ENCODE results near the gene NRP2. TPM values are rescaled to one million over a fixed set of nuclear protein-coding genes. Genes with fewer than 3 reads are reported as not detected.

NRP2 gene
- total RNA-seq, 1 experiment from 2014 or later = 69.1 TPM

GRCh38 chr2:205803500-205803899, 121.2 kb downstream of the NRP2 start:
- in situ Hi-C loops (cut with HindIII; ENCODE audit: low pct_unique_long_range_greater_than_20kb, low sequenced_read_pairs) = no loop called here
- DNase-seq (ENCODE audit: low read depth) = no peak

- in situ Hi-C loops (cut with HindIII; ENCODE audit: low pct_unique_long_range_greater_than_20kb, low sequenced_read_pairs) = no loop called here
- no peak for DNase-seq (ENCODE audit: low read depth)
Observed at GRCh38 chr2:205805136-205805535, 122.8 kb downstream of the NRP2 start.

GRCh38 chr2:205806143-205806905, 124.0 kb downstream of the NRP2 start:
- in situ Hi-C loops (cut with HindIII; ENCODE audit: low pct_unique_long_range_greater_than_20kb, low sequenced_read_pairs) = no loop called here
- peak; percentile 46 for DNase-seq (ENCODE audit: low read depth)

GRCh38 chr2:205807229-205807628, 124.9 kb downstream of the NRP2 start:
- in situ Hi-C loops (cut with HindIII; ENCODE audit: low pct_unique_long_range_greater_than_20kb, low sequenced_read_pairs) = no loop called here
- no peak for DNase-seq (ENCODE audit: low read depth)

GRCh38 chr2:205807758-205808157, 125.5 kb downstream of the NRP2 start:
- no peak for DNase-seq (ENCODE audit: low read depth)
- in situ Hi-C loops (cut with HindIII; ENCODE audit: low pct_unique_long_range_greater_than_20kb, low sequenced_read_pairs) = no loop called here

DNA sequence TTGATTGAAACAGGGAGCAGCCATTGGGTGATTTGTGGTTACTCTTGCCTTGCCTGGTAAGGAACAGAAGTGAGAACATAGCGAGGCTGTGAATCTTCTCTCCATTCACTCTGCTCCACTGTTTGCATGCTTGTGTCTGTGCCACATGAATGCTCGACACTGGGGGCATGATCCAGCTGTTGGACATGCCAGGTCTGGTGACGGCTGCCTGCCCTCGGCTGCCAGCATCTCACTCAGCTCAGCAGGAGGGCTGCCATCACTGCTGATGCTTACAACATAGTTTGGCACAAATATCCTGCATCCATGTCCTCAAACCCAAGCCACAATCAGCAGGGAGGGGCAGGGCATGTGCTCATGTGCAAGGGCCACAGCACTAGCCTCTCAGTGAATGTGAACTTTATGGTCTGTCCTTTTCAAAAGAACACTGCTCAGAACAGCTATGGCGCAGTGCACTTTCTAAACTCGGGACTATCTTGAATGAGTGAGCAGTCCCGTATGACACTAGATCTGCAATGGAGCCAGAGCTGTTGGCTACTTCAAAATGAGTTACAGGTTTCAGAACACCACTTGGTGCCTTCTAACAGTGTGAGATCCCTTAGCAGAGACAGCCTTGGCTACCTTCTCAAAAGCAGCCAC, 126.3 kb downstream of the NRP2 start:
- in situ Hi-C loops (cut with HindIII; ENCODE audit: low pct_unique_long_range_greater_than_20kb, low sequenced_read_pairs) = no loop called here
- no peak for DNase-seq (ENCODE audit: low read depth)

- no peak for DNase-seq (ENCODE audit: low read depth)
- in situ Hi-C loops (cut with HindIII; ENCODE audit: low pct_unique_long_range_greater_than_20kb, low sequenced_read_pairs) = no loop called here
Observed at GRCh38 chr2:205811387-205811786, 129.1 kb downstream of the NRP2 start.

GRCh38 chr2:205814039-205814364, 131.7 kb downstream of the NRP2 start:
- in situ Hi-C loops (cut with HindIII; ENCODE audit: low pct_unique_long_range_greater_than_20kb, low sequenced_read_pairs) = no loop called here
- DNase-seq (ENCODE audit: low read depth) = no peak

GRCh38 chr2:205815673-205816072, 133.4 kb downstream of the NRP2 start:
- in situ Hi-C loops (cut with HindIII; ENCODE audit: low pct_unique_long_range_greater_than_20kb, low sequenced_read_pairs) = no loop called here
- no peak for DNase-seq (ENCODE audit: low read depth)

GRCh38 chr2:205816268-205816667, 134.0 kb downstream of the NRP2 start:
- DNase-seq (ENCODE audit: low read depth) = no peak
- in situ Hi-C loops (cut with HindIII; ENCODE audit: low pct_unique_long_range_greater_than_20kb, low sequenced_read_pairs) = no loop called here

DNA sequence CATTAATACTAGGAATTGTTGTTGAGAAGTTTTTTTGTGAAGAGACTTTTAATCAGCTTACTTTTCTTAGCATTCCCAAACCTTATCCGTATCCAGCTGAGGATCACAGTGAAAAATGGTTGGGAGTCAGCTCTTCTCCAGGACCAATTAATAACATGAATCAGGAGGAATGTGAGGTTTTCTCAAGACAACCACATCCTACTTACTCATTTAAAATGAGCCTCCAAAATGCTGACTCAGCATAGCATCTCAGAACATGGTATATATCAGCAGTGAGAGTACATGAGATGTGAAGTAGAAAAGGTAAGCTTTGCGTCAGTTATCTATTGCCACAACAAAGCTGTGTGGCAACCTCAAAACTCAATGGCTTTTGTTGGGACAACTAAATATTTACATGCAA, 140.3 kb downstream of the NRP2 start:
- no peak for DNase-seq (ENCODE audit: low read depth)
- in situ Hi-C loops (cut with HindIII; ENCODE audit: low pct_unique_long_range_greater_than_20kb, low sequenced_read_pairs) = no loop called here

DNA sequence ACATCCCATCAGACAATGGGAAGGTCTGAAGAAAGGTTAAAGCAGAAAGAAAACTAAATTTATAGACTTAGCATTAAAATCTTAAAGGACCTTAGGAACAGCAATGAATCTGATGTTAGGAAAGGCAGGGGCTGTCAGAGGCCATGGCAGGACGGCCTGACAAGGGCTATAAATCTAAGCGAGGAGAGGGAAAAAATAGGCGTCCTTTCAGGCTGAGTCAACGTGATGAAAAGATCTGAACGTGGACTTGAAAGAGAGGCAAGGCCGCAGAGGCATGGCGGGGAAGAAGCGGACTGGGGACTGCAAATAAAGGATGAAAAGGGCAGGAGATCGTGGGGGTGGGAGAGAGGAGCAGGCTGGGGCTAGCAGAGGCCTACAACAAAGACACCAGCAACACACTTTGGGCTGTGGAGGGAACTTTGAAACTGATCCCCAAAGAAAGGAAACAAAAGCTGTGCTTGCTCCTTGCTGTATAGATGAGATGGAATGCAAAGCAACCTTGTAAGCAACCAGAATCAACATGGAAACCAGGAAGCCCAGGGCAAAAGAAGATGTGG, 145.6 kb downstream of the NRP2 start:
- in situ Hi-C loops (cut with HindIII; ENCODE audit: low pct_unique_long_range_greater_than_20kb, low sequenced_read_pairs) = no loop called here

GRCh38 chr2:205833864-205834263, 151.6 kb downstream of the NRP2 start:
- in situ Hi-C loops (cut with HindIII; ENCODE audit: low pct_unique_long_range_greater_than_20kb, low sequenced_read_pairs) = no loop called here

More for the DNA sequence above, 145.6 kb downstream of the NRP2 start:
- DNase-seq (ENCODE audit: low read depth) = no peak

DNA sequence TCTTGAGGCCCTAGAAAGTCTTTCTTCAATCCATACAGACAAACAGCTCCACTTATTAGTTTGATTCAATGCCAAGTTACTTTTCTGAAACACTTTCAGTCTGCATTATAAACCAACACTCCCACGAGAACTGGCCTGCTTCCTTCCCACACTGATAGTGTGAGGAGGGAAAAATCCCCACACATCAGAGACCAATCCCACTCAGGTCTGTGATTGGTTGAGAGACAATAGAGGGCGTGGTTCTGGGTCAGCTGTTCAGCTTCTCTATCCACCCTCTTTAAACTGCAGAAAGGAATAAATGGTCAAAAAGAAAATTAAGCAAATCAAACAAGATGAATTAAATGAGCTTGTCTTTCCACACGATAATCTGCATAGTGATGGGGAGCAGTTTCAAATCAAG, 152.5 kb downstream of the NRP2 start:
- DNase-seq (ENCODE audit: low read depth) = no peak
- in situ Hi-C loops (cut with HindIII; ENCODE audit: low pct_unique_long_range_greater_than_20kb, low sequenced_read_pairs) = no loop called here

More at GRCh38 chr2:205833864-205834263, 151.6 kb downstream of the NRP2 start:
- DNase-seq (ENCODE audit: low read depth) = no peak

- DNase-seq (ENCODE audit: low read depth) = no peak
- in situ Hi-C loops (cut with HindIII; ENCODE audit: low pct_unique_long_range_greater_than_20kb, low sequenced_read_pairs) = no loop called here
Observed at GRCh38 chr2:205835251-205835791, 153.0 kb downstream of the NRP2 start.

DNA sequence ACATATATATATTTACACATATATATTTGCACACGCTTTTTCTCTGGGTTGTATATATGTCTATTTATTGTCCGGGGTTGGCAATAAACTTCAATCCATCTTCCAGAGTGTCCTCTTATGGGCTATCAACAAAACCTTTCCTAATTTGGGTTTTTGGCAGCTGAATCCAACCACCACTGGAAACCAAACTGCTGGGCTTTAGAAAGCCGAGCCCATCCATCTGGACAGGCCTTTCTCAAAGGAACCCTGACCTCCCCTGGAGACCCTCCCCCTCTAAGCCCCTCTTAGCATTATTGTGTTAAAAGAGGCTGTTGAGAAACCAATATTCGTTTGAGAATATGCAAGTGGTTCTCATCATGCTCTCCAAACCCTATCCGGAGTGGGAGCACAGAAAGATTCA, 153.6 kb downstream of the NRP2 start:
- in situ Hi-C loops (cut with HindIII; ENCODE audit: low pct_unique_long_range_greater_than_20kb, low sequenced_read_pairs) = no loop called here
- no peak for DNase-seq (ENCODE audit: low read depth)

DNA sequence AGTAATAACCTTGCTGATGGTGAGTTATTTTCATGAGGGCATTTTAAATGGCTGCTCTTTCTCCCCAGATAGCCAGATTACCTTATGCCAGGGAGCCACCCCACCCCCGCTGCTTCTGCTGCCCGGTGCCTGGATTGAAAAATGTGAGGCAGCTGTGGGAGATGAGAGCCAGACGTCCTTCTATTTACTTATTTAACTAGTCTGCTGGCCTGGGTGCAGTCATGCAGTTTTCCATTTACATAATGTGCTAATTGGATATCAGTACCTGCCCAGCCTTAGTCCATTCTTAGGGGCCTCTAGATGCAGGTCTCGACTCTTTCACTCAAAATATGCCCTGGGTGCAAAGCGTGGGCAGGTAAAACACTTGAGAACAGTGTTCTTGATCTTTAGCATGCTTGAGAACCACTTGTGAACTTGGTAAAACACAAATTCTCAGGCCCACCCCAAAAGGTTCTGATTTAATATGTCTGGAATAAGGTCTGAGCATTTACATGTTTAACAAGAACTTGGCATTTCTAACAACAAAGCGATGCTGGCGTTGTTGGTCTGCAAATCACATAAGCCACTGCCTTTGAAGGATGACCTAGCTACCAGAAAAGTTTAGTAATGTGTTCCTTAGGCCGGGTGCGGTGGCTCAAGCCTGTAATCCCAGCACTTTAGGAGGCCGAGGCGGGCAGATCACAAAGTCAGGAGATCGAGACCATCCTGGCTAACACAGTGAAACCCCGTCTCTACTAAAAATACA, 154.3 kb downstream of the NRP2 start:
- in situ Hi-C loops (cut with HindIII; ENCODE audit: low pct_unique_long_range_greater_than_20kb, low sequenced_read_pairs) = no loop called here
- DNase-seq (ENCODE audit: low read depth) = no peak

- in situ Hi-C loops (cut with HindIII; ENCODE audit: low pct_unique_long_range_greater_than_20kb, low sequenced_read_pairs) = no loop called here
Observed at GRCh38 chr2:205837663-205838062, 155.4 kb downstream of the NRP2 start.

DNA sequence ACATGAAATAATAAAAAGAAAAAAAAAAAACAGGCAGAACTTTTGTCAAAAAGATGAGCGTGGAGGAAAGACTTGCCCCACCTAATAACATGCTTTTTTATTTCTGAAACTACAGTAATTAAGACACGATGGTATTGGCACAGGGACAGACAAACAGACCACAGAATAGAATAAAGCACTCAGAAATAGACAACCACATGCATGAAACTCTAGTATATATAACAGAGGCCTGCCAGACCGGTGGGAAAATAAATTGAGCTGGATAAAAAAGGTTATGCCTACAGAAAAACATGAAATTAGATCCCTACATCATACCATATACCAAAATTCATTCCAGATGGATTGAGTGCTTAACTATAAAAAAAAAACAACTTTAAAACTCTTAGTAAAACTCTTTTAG, 163.1 kb downstream of the NRP2 start:
- in situ Hi-C loops (cut with HindIII; ENCODE audit: low pct_unique_long_range_greater_than_20kb, low sequenced_read_pairs) = no loop called here
- no peak for DNase-seq (ENCODE audit: low read depth)

More at GRCh38 chr2:205837663-205838062, 155.4 kb downstream of the NRP2 start:
- no peak for DNase-seq (ENCODE audit: low read depth)
